NCI-H146 (cell line): ENCODE data around the gene BARHL1.

Experiments
- DNase-seq: peaks from one replicate; lab custom pipeline; 2025; lab: John Stamatoyannopoulos, UW

BARHL1 gene

DNA sequence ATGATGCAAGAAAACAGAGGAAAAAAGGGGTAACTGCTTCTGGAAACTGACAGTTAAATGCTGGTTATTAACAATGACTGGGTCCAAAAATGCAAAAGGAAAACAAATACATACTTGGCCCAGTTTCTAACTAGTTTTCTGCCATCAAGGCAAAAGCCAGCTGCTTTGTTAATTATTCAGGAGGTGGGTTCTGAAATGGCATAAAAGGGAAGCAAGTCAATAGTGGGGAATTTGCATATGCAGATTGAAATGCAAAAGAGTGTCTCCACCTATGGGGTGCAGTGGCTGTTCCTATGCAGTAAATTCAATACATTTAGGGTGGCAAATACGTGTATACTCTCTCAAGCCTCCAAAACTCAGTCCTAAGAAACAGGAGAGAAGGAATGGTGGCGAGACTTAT, 33.4 kb downstream of the BARHL1 start:
- DNase-seq = no peak

DNA sequence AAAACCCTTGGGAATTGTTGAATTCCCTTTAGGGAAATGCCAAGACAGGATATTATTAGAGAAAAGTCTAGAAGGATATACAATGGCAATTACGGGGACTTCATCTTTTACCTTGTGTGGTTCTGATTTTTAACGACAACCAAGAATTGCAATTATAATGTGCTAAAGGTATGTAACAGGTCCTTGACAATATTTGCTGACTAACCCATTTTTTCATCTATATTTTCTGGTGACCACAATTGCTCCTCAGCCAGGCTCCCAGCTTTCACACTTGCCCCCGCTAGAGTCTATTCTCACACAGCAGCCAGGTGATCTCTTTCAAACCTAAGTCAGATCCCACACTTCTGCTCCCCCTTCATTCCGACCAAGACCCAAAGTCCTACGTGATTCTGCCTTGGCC, 34.3 kb downstream of the BARHL1 start:
- DNase-seq = no peak

DNA sequence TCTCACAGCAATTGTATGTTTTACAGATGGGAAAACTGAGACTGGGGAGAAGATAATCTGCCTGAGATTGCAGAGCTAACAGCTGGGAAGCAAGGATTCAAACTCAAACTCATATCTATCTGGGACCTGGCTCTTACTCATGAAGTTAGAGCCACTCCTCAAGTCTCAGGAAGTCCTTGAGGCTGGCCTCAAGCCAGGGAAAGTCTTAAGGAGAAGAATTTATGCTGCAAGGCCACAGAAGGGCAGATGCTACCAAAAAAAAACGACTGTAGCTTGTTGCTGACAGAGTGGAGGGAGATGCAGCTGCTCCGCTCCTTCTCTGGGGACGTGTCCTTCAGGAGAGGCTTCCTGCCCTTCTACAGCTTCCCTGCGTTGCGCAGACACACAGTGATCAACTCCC, 39.8 kb downstream of the BARHL1 start:
- no peak for DNase-seq

DNA sequence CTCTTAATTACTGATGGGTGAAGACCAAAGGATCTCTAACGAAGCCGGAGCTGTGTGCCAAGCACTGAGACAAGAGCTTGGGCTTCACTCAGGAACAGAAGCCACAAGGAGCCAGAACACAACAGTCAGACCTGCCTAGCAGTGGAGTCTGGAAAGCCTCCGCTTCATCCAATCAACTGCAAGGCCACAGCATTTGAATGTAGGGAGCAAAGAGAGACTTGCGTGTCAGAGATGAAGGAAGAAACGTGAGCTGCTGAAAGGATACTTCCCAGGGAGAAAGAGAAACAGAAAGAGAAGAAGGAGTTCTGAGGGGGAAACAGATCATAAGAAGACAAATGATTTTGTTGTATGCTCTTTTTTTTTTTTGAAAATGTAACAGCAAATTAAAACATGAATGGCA, 43.9 kb downstream of the BARHL1 start:
- DNase-seq = no peak

DNA sequence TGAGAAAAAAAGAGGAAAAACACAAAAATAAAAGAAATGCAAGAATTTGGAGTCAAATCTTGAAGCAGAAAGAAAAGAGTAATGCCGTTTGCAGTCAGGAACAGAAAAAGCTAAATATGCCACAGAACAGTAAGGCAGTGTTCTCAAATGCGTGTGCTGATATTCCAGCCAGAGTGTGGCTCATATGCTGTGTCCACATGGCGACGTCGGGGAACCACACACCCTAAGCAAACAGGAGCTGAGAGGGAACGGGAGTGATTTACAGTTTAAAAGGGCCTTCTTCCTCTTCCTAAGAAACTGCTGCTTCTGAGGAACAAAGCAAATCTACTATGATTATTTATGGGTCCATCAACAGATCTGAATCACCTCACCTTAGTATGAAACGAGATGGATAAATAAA, 44.7 kb downstream of the BARHL1 start:
- no peak for DNase-seq

DNA sequence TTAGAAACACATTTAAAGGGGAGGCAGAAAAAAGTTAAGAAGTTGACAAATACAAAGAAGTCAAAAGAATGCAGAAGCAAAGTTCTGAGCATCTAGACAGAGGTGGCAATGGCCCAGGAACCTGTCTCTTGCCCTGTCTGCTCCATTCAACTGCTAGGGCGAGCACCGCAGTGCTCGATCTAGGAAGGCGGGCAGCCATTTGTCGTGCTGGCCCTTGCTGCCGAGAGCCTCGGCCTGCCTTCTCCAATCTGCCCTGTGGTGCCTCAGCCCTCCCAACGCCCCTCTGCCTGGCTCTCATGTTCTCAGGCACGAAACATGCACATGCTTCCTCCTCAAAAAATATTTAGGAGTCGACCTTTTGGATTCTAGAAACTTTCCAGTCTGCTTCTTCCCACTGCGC, 45.2 kb downstream of the BARHL1 start:
- DNase-seq = no peak

DNA sequence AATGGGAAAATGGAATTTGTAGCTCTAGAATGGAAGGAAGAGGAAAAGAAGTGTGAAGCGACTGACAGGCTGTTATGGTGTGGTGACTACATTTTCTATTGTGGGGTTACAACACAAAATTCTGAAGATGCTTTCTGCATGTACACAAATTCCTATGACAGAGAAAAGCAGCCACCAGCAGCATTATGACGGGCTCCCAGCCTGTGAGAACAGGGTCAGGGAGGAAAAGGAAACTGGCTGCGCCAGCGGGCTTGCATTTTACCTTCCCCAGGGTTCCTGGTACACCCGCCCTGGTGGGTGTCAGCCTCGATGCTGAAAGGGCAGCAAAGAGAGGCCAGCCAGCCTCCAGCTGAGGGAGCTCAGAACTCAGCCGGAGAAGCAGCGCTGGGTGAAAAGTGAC, 46.3 kb downstream of the BARHL1 start:
- DNase-seq = no peak

DNA sequence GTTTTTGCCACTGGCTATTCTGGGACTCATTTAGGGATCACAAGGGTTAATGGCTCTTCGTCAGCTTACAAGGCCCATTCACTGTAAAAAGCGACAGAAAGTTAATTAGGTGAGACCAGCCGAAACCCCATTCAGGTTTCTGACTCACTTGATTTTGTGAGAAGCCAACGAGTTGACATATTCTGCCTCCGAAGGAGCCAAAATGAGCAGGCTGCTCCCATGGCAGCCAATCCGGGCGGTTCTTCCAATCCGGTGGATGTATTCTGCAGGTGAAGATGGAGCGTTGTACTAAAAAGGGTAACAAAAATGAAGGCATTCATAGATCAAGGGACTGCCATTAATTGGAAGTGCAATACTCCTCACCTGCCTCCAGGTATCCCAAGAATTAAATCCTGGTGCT, 47.7 kb downstream of the BARHL1 start:
- DNase-seq = no peak

DNA sequence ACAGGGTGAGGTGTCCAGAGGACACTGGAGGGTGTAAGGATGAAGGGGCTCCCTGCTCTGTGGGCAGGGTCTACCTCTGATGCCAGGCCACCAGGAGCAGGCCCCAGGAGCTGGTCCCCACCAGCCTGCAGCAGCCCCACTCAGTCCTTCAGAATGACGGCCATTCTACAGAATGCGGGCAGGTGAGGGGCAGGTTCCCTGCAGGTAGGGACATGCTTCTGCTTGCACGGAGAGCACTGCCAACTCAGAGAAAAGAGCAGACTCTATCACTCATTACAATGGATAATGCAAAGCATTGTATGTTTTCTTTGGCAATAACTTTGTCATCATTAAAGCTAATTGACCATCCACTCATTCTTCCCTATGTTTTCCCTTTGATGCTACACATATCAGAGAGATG, 48.4 kb downstream of the BARHL1 start:
- no peak for DNase-seq

DNA sequence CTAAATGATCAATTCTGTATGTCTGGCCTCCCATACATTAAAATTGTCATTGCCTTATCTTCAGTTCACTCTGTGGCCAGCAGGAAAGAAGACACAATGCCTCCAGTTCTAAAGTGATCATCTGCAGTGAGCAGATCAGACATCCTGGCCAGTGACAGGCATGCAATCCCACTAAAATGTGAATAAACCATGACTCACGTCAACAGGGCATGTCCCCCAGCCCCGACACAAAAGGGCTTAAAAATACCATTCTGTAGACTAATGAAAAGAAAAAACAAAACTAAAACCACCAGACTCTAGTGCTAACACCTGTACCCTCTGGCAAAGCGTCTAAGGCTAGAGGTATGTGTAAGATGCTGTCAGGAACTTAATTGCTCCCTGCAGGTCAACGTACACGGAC, 48.9 kb downstream of the BARHL1 start:
- DNase-seq = no peak

DNA sequence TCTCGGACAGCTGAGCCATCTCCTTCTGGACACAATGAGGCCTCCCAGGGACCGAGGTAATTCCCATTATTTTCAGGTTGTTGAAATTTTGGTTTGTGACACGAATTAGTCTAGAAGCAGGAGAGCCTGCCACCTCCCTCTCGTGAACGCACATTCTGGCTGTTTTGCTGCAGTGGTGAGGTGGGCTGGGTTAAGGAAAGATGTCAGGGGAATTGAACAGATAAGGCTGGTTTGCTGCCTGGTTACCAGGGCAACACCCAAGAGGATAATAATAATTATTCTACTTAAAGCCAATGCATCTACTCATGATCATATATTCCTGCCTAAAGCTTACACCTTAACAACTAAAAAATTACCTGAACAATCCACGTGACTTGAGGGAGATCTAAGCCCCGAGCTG, 49.3 kb downstream of the BARHL1 start:
- no peak for DNase-seq

DNA sequence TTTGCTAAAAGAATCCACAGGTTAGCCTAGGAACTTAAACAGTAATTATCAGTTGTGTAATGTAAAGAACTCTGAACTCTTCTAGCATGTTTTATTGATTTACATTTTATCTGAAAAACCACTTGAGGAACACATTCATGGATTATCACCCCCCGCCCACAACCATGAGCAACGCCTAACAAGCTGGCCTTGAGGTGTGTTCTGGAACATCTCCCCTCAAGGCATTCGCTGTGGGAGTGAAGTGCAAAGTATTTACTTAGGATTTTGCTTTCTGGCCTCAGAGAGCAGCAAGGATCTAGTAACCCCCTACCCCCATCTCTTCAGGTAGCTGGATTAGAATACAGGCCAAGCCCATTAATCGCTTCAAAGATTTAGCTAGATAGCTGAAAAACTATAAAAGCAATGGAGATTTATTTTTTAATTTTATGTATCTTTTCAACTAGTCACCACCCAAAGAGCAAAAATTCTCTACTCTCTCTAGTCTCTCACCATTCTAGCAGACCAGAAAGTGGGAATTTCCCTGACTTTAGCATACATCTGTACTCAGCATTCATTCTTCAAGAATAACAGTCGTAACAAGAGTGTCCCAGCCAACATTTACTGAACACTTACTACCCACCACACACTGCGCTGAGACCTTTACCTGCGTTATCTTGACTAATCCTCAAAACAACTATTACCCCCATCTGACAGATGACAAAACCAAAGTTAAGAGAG, 50.2 kb downstream of the BARHL1 start:
- no peak for DNase-seq

DNA sequence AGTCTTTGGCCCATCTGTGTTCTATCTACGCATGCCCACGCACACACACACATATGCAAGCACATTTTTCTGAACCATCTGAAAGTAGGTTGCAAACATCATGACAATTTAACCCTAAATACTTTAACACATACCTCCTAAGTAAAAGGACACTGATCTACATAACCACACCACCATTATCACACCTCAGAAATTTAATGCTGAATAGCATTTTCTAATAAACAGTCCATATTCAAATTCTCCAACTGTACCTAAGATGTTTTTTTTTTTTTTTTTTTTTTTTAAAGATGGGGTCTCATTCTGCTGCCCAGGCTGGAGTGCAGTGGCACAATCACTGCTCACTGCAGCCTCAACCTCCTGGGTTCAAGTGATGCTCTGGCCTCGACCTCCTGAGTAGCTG, 51.9 kb downstream of the BARHL1 start:
- no peak for DNase-seq

DNA sequence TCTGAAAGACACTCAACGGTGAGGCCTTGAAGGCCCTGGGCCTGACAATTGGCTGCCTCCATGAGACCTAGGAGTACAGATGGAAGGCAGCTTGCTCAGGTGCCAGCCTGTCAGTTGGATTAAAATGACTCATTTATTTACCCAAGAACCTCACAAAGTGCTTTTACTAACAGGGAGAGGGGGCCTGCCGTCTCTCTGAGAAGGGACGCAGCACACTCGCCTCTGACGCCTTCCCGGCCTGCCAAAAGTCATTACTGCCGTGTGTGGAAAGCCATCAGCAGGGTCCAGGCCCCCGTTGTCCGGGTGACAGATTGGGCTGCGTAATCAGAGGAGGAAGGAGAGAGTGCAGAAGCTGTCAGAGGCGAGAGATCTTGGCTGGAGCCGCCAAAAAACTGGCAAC, 54.9 kb downstream of the BARHL1 start:
- DNase-seq = no peak

DNA sequence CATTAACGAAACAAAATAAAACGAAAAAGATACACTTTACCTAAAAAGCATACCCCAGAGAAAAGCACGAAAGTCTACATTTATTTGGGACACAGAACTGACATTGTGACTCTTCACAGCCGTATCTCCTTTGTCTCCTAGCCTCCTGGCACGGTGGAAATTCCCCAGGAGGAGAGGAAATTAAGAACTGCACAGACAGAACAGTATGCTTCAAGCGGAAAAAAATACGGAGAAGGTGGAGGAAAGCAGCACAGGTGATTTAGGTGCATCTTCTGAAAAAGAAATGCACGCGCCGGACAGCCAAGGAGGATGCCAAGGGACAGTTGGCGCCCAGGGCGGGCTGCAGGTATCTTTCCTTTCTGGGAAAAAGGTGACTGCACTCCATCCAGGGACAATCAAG, 55.4 kb downstream of the BARHL1 start:
- DNase-seq = no peak

DNA sequence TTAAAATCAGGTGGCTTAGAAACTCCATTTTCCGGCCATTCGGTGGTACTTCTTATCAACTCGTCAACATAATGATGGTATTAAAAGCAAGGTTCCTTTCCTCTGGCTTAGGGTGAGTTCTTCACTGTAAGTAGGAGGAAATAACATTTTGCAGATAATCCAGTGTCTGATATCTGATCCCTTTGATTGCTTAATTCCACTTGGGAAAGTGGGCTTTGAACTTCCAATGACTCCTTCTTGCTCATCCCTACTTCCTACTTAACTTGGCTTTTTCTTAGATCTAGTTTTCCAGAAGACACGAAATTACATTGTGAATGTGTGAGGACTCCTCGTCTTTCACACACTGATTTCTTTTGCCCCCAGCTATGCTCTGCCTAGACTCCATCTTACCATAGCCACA, 55.8 kb downstream of the BARHL1 start:
- DNase-seq = no peak

DNA sequence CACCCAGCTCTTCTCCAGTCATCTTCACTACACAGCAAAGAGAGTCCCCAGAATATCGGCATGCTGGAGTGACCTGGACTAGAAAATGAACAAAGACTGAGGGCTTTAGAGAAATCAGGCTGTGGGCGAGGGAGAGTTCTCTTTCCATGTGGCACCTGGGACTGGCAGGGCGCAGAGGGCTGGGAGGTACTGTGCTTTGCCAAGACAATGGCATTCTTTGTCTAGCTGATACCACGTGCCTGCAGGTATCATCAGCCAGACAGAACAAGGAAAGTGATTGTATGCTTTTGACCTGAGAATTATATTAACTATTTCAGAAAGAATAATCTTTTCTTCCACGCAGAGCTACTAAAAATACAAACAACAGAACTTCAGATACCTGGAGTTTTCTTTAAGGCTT, 56.9 kb downstream of the BARHL1 start:
- DNase-seq = no peak
